HCT116 (cell line): ENCODE measurements around the gene RPL3. TPM values are rescaled to one million over a fixed set of nuclear protein-coding genes. Genes with fewer than 3 reads are reported as not detected.

ENCODE experiments used
- ATAC-seq: fragments of 200-7000 bp; cut with Tn5 transposase; 2 replicates; pipeline ENCODE4 v1.9.1; 2020; ENCODE audit warnings: mild to moderate bottlenecking, moderate library complexity
- BruUV-seq: library from RNA; stranded (reverse); fragments of 400-500 nt; replicated peaks from 2 replicates; lab custom pipeline; 2021; lab: Mats Ljungman, UMichigan
- CTCF ChIA-PET: fragments of 300-600 bp; sonication (Branson Sonifier 250); formaldehyde crosslinking; loops from one replicate; lab custom pipeline; 2021; ENCODE audit warnings: antibody characterized with exemption; lab: Charles Lee
- POLR2A ChIA-PET: fragments of 300-600, 350-600 bp; sonication (Branson Sonifier 250); formaldehyde crosslinking; loops from one replicate; lab custom pipeline; 2021; ENCODE audit warnings: antibody characterized with exemption; lab: Charles Lee
- RAD21 ChIA-PET, 2 experiments: fragments of 300-600 bp; sonication (Branson Sonifier 250); formaldehyde crosslinking; loops; one replicate each; lab custom pipeline; 2023; ENCODE audit warnings: low total read pairs in 2 of 2; ENCODE audit not compliant: uncharacterized antibody in 2 of 2, unreplicated experiment in 2 of 2, low non-redundant PET in 1 of 2; lab: Charles Lee
- DNase-seq: peaks from one replicate; pipeline ENCODE4 v3.0.0-alpha.2; 2010; ENCODE audit warnings: low read depth, low spot score
- H2AFZ ChIP-seq: fragments of 200-600 bp; shearing (Covaris generic), sonication (generic); 2 replicates; pipeline ENCODE4 v1.6.1; 2017; ENCODE audit warnings: low read depth, mixed run types, mixed read lengths, antibody characterized with exemption, low read length; ENCODE audit not compliant: poor library complexity, severe bottlenecking
- H3K27ac ChIP-seq: 2 replicates; pipeline ENCODE4 v1.5.1; 2012; ENCODE audit warnings: low read depth, low read length
- H3K27me3 ChIP-seq: fragments of 200-600 bp; sonication (generic); 2 replicates; pipeline ENCODE4 v1.6.1; 2016; ENCODE audit warnings: mixed run types, low read length, mixed read lengths; ENCODE audit not compliant: insufficient read depth
- H3K36me3 ChIP-seq, 2 experiments: fragments of 200-500 bp in 1 of 2; fragments of 200-600 bp in 1 of 2; sonication (Bioruptor generic) in 1 of 2; sonication (generic) in 1 of 2; 2 replicates each; pipeline versions ENCODE4 v1.5.1 to v1.6.1; 2014 to 2016; ENCODE audit warnings: low read length in 2 of 2, inconsistent platforms in 1 of 2, mixed read lengths in 1 of 2, mixed run types in 1 of 2; ENCODE audit not compliant: insufficient read depth in 2 of 2, control insufficient read depth in 1 of 2
- H3K4me1 ChIP-seq, 2 experiments: fragments of 200-600 bp in 1 of 2; sonication (generic) in 1 of 2; 2 replicates each; pipeline versions ENCODE4 v1.5.1 to v1.6.1; 2012 to 2017; ENCODE audit warnings: low read length in 2 of 2, inconsistent platforms in 1 of 2, mild to moderate bottlenecking in 1 of 2, mixed read lengths in 1 of 2, mixed run types in 1 of 2, moderate library complexity in 1 of 2; ENCODE audit not compliant: insufficient read depth in 2 of 2, control insufficient read depth in 1 of 2
- H3K4me2 ChIP-seq: fragments of 200-600 bp; sonication (generic); 2 replicates; pipeline ENCODE4 v1.6.1; 2017; ENCODE audit warnings: mixed run types, low read length, mixed read lengths
- H3K4me3 ChIP-seq, 2 experiments: fragments of 200-600 bp in 1 of 2; sonication (generic) in 1 of 2; replicated peaks in 1 of 2; 2 replicates each; pipeline ENCODE4 v1.5.1; 2011 to 2016; ENCODE audit warnings: low read length in 2 of 2, control low read depth in 1 of 2, low read depth in 1 of 2, mild to moderate bottlenecking in 1 of 2, mixed read lengths in 1 of 2, mixed run types in 1 of 2
- H3K79me2 ChIP-seq: fragments of 200-600 bp; sonication (generic); 2 replicates; pipeline ENCODE4 v1.6.1; 2017; ENCODE audit warnings: mild to moderate bottlenecking, mixed run types, low read length, moderate library complexity, mixed read lengths; ENCODE audit not compliant: insufficient read depth
- H3K9ac ChIP-seq: fragments of 200-600 bp; sonication (generic); 2 replicates; pipeline ENCODE4 v1.6.1; 2016; ENCODE audit warnings: low read length, mixed read lengths
- H3K9me2 ChIP-seq: fragments of 200-600 bp; sonication (generic), shearing (Covaris generic); 2 replicates; pipeline ENCODE4 v1.6.1; 2017; ENCODE audit warnings: mixed run types, mild to moderate bottlenecking, moderate library complexity; ENCODE audit not compliant: insufficient read depth
- H3K9me3 ChIP-seq, 2 experiments: fragments of 200-500 bp in 1 of 2; fragments of 200-600 bp in 1 of 2; sonication (Bioruptor generic) in 1 of 2; sonication (generic) in 1 of 2; 2 replicates each; pipeline ENCODE4 v1.6.1; 2014 to 2017; ENCODE audit warnings: low read length in 2 of 2, mixed read lengths in 2 of 2, inconsistent platforms in 1 of 2, low read depth in 1 of 2, mild to moderate bottlenecking in 1 of 2, mixed run types in 1 of 2, moderate library complexity in 1 of 2; ENCODE audit not compliant: control insufficient read depth in 1 of 2, insufficient read depth in 1 of 2
- H4K20me1 ChIP-seq: fragments of 200-600 bp; sonication (generic), shearing (Covaris generic); 2 replicates; pipeline ENCODE4 v1.6.1; 2017; ENCODE audit warnings: mixed run types, mild to moderate bottlenecking, moderate library complexity; ENCODE audit not compliant: insufficient read depth
- REST ChIP-seq: IDR thresholded peaks from 2 replicates; pipeline ENCODE4 v1.6.1; 2012; ENCODE audit warnings: low read depth
- SP1 ChIP-seq: IDR thresholded peaks from 2 replicates; pipeline ENCODE4 v1.6.1; 2012; ENCODE audit warnings: low read depth
- SRF ChIP-seq: IDR thresholded peaks from 2 replicates; pipeline ENCODE4 v1.6.1; 2012; ENCODE audit warnings: low read depth
- ZBTB33 ChIP-seq: IDR thresholded peaks from 2 replicates; pipeline ENCODE4 v1.6.1; 2011; ENCODE audit warnings: mild to moderate bottlenecking, low read length, moderate library complexity; ENCODE audit not compliant: insufficient replicate concordance; ENCODE audit errors: extremely low read depth
- ZFX ChIP-seq: fragments of 450-650 bp; IDR thresholded peaks from 2 replicates; pipeline ENCODE4 v1.6.1; 2017
- intact Hi-C: fragments of 100-400 bp; cut with micrococcal nuclease; formaldehyde crosslinking; loops from 2 replicates; pipeline ENCODE4 v1.10.0; 2022
- total RNA-seq: library from RNA; stranded (reverse); gene quantifications from one replicate; pipeline ENCODE4 v1.2.1, GENCODE V29; 2021; ENCODE audit not compliant: unreplicated experiment

Gene RPL3
- total RNA-seq, 1 experiment from 2014 or later: 2,966 TPM

GRCh38 chr22:39296535-39296934 lies 22.9 kb downstream of the RPL3 start:
- peak overlapping the region; percentile 50 for H3K4me2 ChIP-seq
- H3K36me3 ChIP-seq: no peaks in the 10 kb centered on the region
- ChIA-PET CTCF (interaction anchor here (0.5 to 1.6 kb wide), 2 partner anchors 51 to 81 kb away, joined by 3 read pairs; no protein-coding TSS in a partner anchor), POLR2A (interaction anchor here (0.8 to 1.6 kb wide), 3 partner anchors 16 to 24 kb away, joined by 3 to 7 read pairs (median 4); partner anchors contain the start of gene RPL3), RAD21 (no interaction called here)
- H2AFZ ChIP-seq: no peak overlapping the region
- no peak for ATAC-seq
- H3K4me1 ChIP-seq: peaks cover 58 to 91% of the 10 kb centered on the region in 2 experiments
- TF ChIP-seq SRF: no peak
- TF ChIP-seq REST: no peak
- no peak for TF ChIP-seq ZBTB33
- TF ChIP-seq ZFX: no peak
- TF ChIP-seq SP1: no peak
- H3K27me3 ChIP-seq: no peaks in the 10 kb centered on the region
- H3K79me2 ChIP-seq: no peaks in the 10 kb centered on the region
- H3K9me3 ChIP-seq: no peaks in the 10 kb centered on the region
- no peak for DNase-seq
- no peak overlapping the region; the same call in 1 of the 2 replicates for H3K27ac ChIP-seq
- no TSS peak for BruUV-seq
- H4K20me1 ChIP-seq: no peaks in the 10 kb centered on the region
- H3K4me3 ChIP-seq: no peak overlapping the region
- no peak overlapping the region for H3K9ac ChIP-seq
- intact Hi-C loops: no loop called here
- no peaks in the 10 kb centered on the region for H3K9me2 ChIP-seq
